Spleen (tissue), 7 donors: ENCODE results near the gene KRT9.

Experiments
- POLR2A ChIP-seq, 3 donors: fragments of 450-650 bp; IDR thresholded peaks; one replicate each; pipeline ENCODE4 v1.5.1; 2017; ENCODE audit warnings: antibody characterized with exemption in 3 of 3, mild to moderate bottlenecking in 1 of 3
- POLR2AphosphoS5 ChIP-seq, 3 donors: sonication (generic); formaldehyde crosslinking; IDR thresholded peaks; one replicate each; pipeline ENCODE4 v1.5.1; 2017; ENCODE audit warnings: antibody characterized with exemption in 3 of 3
- TF ChIP-seq, protein P1 (sequence below), 11 experiments: fragments of 200-600 bp in 7 of 11; fragments of 450-650 bp in 4 of 11; sonication (generic) in 4 of 11; IDR thresholded peaks in 8 of 11; conservative IDR thresholded peaks in 3 of 11; 1 replicate in 7 of 11; 2 replicates in 4 of 11; pipeline versions ENCODE4 v1.4.0 to v1.8.0; 2016 to 2021; ENCODE audit warnings: antibody characterized with exemption in 11 of 11, inconsistent platforms in 4 of 11, mild to moderate bottlenecking in 1 of 11
- donor health status: DM: no; HTN: no; CAD: no; lungs with moderate emphysema.
- donor health status: DM: no; HTN: no; CAD: no.
- donor health status: DM: no; HTN: no; CAD: no.

DNA sequence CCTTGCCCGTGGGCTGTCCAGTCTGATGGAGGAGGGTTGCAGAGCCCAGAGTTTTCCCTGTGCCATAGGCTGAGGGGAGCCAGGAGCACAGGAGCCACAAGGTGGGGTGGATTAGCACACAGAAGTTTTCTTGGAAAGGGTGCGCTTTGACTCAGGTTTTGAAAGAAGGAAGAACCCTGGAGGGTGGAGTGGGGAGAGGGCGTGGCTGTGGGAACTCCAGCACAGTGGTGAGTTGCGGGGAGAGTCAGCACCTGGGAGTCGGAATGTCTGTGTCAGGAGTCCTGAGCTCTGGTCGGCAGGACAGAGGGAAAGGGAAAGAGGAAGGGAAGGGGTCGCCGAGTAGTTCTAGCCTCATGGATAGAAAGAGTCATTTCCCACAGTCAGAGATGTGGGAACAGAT is 23.7 kb upstream of the KRT9 start:
- TF ChIP-seq, protein P1, sequence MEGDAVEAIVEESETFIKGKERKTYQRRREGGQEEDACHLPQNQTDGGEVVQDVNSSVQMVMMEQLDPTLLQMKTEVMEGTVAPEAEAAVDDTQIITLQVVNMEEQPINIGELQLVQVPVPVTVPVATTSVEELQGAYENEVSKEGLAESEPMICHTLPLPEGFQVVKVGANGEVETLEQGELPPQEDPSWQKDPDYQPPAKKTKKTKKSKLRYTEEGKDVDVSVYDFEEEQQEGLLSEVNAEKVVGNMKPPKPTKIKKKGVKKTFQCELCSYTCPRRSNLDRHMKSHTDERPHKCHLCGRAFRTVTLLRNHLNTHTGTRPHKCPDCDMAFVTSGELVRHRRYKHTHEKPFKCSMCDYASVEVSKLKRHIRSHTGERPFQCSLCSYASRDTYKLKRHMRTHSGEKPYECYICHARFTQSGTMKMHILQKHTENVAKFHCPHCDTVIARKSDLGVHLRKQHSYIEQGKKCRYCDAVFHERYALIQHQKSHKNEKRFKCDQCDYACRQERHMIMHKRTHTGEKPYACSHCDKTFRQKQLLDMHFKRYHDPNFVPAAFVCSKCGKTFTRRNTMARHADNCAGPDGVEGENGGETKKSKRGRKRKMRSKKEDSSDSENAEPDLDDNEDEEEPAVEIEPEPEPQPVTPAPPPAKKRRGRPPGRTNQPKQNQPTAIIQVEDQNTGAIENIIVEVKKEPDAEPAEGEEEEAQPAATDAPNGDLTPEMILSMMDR (IDR thresholded peaks at IDR 0.05 in 8 of 11, conservative IDR thresholded peaks at IDR 0.05 in 3 of 11), result no peak
- TF ChIP-seq POLR2A (IDR thresholded peaks at IDR 0.05), result no peak
- no peak for TF ChIP-seq POLR2AphosphoS5 (IDR thresholded peaks at IDR 0.05)
